Body of pancreas (tissue), 4 donors: ENCODE results near the gene LAPTM4A.

ENCODE experiments used
- CTCF ChIP-seq, 7 experiments: fragments of 450-650 bp in 4 of 7; fragments of 200-600 bp in 3 of 7; sonication (generic) in 3 of 7; IDR thresholded peaks; one replicate each; pipeline ENCODE4 v1.5.1; 2016 to 2019; ENCODE audit warnings: antibody characterized with exemption in 7 of 7
- POLR2A ChIP-seq, 3 donors: fragments of 450-650 bp; IDR thresholded peaks; one replicate each; pipeline ENCODE4 v1.6.1; 2016; ENCODE audit warnings: antibody characterized with exemption in 3 of 3, mild to moderate bottlenecking in 2 of 3

GRCh38 chr2:20057268-20057667 is 5.8 kb upstream of the LAPTM4A start:
- no peak for TF ChIP-seq CTCF (IDR thresholded peaks at IDR 0.05)
- no peak for TF ChIP-seq POLR2A (IDR thresholded peaks at IDR 0.05)
